HepG2 (cell line): ENCODE measurements around the gene ANKS1B.

Source experiments
- JUNB ChIP-seq: sonication (generic); formaldehyde crosslinking; IDR thresholded peaks from 2 replicates; pipeline ENCODE4 v1.8.0; 2022; ENCODE audit warnings: missing genetic modification reagents, mild to moderate bottlenecking, borderline replicate concordance
- ZNF816 ChIP-seq: sonication (generic); formaldehyde crosslinking; IDR thresholded peaks from 2 replicates; pipeline ENCODE4 v1.8.0; 2022; ENCODE audit warnings: missing genetic modification reagents, mild to moderate bottlenecking, borderline replicate concordance
- ZSCAN9 ChIP-seq: IDR thresholded peaks from 2 replicates; pipeline ENCODE4 v1.6.1; 2016; ENCODE audit warnings: borderline replicate concordance
- TF ChIP-seq, protein P1 (sequence below): IDR thresholded peaks from 2 replicates; pipeline ENCODE4 v1.6.1; 2012; ENCODE audit warnings: inconsistent platforms

- no peak for TF ChIP-seq JUNB (CRISPR knock-in tag)
- TF ChIP-seq ZSCAN9 (CRISPR knock-in tag): no peak
- TF ChIP-seq ZNF816: no peak
- TF ChIP-seq, protein P1, sequence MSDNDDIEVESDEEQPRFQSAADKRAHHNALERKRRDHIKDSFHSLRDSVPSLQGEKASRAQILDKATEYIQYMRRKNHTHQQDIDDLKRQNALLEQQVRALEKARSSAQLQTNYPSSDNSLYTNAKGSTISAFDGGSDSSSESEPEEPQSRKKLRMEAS: no peak
These were observed 1066.4 kb downstream of the ANKS1B start for GRCh38 chr12:98918176-98918863.
